Measurements from ENCODE around the gene ABT1.

The ABT1 gene

DNA sequence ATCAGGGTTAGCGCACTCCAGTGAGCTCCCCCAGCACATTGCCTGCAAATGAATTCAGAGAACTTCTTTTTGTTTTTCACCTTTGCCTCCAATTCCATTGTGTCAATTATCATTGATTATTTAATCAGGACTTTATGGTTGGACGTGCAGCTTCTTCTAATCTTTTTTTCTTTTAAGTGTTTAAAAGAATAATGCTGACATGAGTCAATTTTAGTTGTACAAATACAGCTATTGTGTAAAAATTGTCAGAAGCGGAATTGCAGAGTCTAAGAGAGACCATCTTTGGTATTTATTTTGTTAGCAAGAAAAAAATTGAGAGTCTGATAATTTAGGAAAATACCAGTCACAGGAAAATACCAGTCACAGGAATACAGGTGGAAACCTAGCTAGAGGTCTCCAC lies 5.5 kb downstream of the ABT1 start:
- in situ Hi-C loops (cut with MboI; ENCODE audit: low sequenced_read_pairs): no loop called here

DNA sequence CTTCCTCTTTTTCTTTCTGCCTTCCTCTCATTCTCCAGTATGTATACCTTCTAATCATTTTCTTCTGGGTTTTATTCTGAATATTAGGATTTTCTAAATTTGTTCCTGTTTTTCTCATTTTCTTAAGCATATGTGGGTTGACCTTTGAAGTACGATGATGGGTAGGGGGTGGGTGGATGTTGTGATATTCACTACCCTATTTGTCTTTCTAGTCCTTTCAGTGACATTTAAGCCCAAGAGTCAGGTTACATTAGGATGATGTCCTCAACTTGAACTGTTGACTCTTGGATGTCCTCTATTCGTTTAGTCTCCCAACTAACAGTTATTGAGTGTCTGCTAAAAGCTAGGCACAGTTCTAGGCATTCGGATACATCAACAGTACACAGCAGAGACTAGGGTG lies 7.3 kb downstream of the ABT1 start:
- in situ Hi-C loops (cut with MboI; ENCODE audit: low sequenced_read_pairs): no loop called here

DNA sequence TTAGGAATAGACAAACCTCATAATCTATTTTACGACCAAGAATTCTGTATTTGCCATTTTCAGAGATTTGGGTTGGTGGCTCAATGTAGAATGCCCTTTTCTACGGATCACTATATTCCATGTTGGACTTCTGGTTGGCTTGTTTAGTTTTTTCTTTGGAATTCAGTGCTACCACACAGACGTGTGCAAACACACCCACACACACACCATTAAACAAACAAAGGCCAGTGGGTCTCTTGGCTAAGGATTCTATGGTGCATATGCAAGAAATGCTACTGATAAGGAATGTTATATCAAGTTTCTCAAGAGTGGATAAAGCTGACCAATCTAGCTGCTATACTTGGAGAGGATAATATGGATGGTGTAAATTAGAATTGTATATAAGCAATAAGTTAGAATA lies 8.0 kb downstream of the ABT1 start:
- in situ Hi-C loops (cut with MboI; ENCODE audit: low sequenced_read_pairs): no loop called here

DNA sequence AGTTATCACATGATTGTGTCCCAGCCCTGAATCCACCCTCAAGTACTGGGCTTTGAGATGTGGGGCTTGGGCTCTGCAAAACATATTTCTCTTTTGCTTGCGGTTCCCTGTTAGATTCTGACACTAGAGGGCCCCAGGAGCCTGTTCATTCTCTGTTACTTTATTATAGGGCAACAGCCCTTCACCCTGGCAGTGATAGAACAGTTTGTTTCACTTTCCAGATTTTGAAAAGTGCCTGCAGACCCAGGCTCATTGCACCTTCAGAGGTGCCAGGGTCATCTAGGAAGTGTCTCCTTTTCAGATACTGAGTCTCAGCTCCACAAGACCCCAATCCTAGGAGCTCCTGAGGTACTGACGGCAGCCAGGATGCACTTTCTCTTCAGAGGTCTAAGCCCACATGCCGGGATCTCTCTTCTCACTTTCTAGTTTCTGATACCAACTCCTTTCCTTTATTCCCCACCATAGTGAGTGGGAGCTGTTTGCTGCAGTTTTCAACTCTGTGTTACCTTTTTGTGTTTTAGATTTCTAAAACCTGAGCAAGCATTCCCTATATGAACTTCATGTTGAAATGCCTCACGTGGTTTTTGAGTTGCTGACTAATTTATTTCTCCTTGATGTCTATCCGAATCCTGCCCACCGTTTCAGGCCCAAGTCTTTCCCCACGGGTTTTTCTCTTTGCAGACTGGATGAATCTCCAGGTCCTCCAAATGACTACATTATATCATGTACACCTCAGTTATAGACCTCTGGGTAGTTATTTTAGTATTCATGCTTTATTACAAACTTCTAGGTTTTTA lies 10.9 kb downstream of the ABT1 start:
- in situ Hi-C loops (cut with MboI; ENCODE audit: low sequenced_read_pairs): no loop called here

DNA sequence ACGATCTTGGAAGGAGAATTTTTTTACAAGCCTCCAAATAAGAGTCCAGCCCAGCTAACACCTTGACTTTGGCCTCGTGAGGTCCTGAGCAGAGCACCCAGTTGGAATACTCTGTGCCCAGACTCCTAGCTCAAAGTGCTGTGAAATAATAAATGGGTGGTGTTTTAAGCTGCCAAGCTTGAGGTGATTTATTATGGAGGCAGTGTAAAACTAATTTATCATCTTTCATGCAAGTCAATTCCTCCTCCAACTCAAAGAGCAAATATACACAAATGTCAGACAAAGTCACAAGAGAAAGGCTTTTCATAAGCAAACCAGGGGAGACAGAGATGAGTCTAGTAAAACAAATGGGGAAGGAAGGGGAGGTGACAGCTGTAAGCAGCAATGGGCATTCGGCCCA lies 12.7 kb downstream of the ABT1 start:
- in situ Hi-C loops (cut with MboI; ENCODE audit: low sequenced_read_pairs): no loop called here

DNA sequence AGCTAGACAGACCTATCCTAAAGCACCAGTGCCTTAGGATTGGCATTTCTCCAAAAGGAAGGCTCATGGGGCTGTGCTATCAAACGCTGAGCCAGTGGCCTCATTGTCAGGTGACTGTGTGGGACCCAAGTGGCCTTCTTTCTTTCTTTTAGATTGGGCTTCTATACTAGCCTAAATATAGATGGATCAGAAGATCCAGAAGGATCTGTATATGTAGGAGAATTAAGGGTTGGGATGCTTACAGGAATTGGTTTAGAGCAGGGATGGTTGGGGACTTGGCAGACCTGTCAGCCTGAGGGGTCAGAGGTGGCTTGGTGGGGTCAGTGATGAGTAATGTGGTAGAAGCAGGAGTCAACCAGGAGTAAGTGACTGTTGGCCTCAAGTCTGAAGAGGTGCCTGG lies 14.8 kb downstream of the ABT1 start:
- in situ Hi-C loops (cut with MboI; ENCODE audit: low sequenced_read_pairs): no loop called here

DNA sequence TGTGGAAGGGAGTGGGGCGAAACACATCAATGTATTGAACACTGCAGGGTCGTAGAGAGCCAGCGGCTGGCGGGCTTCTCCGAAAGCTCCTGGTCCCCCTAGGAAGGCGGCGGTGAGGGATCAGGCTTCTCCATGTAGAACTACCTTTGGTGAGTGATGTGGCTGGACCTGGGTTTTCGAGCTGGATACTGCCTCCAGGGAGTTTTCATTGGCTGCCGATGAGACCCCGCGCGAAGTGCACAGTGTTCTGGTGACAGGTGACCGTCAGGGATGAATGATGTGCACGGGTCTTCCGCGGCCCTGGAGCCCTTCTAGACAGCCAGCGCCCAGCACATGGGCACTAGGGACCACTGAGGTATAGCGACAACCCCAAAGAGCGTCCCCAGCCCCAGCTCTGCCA lies 16.4 kb downstream of the ABT1 start:
- in situ Hi-C loops (cut with MboI; ENCODE audit: low sequenced_read_pairs): no loop called here

DNA sequence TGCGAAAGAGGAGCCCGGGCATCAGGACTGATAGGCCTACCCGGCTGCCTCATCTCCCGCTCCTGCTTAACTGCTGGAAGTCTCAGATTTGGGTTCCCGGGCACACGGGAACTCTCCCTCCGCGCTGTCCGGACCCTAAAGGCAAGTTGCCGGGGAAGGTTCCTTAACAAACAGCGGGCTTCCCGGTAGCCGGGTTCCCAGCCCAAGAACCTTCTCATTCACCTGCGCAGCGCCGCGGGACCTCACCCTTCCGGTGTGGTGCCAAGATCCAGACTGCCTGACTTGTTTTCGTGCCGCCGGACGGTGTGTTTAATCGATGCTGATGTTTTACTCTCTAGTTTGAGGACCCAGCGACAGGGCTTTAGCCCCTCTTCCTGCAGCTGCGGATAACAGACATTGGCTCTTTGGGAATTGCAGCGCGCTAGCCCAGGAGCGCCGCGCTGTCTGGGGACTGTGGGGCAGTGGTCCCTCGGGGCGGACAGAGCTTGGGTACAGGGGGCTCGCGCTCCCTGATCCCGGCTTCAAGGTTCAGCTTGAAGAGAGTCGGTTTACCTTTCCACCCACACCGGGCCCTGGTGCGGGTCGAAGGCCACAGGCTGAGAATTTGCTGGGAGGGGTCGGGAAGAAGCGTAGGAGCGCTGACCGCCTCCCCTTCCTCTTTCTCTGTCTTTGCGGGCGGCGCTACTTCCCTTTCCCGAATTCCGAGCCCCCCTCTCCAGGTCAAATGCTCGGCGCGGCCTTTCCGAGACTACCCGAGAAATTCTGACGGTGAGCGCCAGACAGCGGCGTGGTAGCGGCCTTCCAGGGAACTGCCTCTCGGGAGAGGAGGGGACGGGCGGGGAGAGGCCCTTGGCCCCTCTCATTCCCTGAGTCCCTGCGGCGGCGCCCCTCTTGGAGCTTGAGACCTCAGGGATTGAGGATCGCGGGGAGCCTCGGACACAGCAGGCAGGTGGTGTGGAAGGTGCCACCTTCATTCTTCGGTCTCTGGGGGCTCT lies 17.2 kb downstream of the ABT1 start:
- in situ Hi-C loops (cut with MboI; ENCODE audit: low sequenced_read_pairs): no loop called here

DNA sequence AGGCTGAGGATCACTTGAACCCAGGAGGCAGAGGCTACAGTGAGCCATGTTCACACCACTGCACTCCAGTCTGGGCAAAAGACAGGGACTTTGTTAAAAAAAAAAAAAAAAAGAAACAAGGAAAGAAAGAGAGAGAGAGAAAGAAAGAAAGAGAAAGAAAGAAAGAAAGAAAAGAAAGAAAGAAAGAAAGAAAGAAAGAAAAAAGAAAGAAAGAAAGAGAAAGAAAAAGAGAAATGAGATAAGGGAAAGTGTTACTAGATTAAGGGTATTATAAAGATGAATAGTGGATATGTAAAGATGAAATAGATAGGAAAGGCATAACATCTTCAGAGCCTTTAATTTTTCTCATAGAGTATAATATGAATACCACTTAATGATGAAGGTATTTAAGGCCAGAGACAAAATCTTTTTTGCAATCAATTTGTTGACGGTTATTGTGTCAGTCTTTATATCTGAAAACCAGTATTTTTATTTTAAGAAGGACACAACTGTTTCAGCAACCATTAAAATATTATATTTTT lies 26.6 kb downstream of the ABT1 start:
- in situ Hi-C loops (cut with MboI; ENCODE audit: low sequenced_read_pairs): no loop called here

DNA sequence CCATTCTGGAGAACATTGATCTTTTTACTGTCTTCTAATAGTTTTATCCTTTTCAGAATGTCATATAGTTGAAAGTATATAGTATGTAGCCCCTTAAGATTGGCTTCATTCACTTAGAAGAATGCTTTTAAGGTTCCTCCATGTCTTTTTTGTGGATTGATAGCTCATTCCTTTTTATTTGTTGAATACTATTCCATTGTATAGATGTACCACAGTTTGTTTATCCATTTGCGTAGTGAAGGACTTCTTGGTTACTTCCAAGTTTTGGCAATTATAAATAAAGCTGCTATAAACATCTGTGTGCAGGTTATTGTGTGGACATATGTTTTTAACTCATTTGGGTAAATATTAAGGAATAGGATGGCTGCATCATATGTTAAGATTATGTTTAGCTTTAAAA lies 27.8 kb downstream of the ABT1 start:
- in situ Hi-C loops (cut with MboI; ENCODE audit: low sequenced_read_pairs): no loop called here

DNA sequence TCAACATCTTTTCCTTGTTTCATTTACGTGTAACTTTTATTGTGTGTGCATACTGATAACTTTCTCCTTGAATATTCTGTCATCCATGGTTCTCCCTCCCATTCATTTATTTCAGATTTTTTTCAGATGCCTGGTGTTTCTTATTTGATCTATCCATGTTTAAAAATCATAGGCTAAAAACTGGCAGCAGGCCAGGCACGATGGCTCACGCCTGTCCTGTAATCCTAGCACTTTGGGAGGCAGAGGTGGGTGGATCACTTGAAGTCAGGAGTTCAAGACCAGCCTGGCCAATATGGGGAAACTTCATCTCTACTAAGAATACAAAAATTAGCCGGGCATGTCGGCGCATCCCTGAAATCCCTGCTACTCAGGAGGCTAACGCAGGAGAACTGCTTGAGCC lies 31.1 kb downstream of the ABT1 start:
- in situ Hi-C loops (cut with MboI; ENCODE audit: low sequenced_read_pairs): no loop called here

DNA sequence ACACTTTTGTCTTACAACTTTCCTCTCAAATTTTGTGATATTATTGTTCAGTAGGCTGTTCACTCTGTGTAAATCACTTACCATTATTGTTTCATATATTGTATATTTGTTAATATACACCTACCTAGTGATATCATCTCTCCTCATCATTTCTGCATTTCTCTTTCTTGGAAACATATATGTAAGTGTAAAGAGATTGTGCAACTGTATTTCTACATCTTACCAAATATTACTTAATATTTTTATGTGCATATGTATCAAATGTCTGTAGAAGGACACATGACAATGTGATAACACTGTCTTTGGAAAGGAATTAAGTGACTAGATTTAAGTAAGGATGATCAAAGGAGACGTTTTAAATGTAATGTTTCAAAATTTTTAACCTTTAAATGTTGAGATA lies 32.6 kb downstream of the ABT1 start:
- in situ Hi-C loops (cut with MboI; ENCODE audit: low sequenced_read_pairs): no loop called here

DNA sequence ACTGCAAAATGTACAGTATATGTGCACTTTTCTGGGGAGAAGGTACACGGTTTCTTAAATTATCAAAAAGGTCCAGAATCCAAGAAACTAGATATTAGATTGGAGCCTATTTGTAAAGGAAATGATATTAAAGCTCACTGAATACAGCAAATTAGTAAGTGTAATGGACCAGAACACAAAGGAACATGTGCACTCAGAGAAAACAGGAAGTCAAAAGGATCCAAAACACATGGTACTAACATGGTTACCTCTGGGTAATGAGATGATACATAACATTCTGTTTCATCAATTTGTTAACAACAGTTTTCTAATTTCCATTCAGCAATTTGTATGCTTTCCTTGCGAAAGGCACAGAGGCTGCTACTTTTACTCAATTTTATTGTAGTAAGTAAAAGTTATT lies 44.1 kb downstream of the ABT1 start:
- in situ Hi-C loops (cut with MboI; ENCODE audit: low sequenced_read_pairs): no loop called here

DNA sequence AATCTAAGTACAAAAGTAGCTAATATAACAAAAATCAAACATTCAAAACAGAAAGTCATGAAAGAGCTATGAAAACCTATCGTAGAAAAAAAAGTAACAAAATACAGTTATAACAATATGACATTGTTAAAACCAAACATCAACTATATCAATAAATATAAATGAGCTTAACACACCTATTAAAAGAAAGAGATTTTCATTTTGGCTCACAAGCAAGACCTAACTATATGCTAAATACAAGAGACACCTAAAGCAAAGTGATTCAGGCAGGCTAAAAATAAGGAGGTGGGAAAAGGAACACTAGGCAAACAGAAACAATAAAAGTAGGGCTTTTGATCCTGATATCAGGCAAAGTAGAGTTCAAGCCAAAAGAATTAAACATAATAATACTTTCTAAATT lies 49.3 kb downstream of the ABT1 start:
- in situ Hi-C loops (cut with MboI; ENCODE audit: low sequenced_read_pairs): no loop called here

All from HL-60/S4 treated with phorbol 12-myristate 13-acetate at 8.2 ng/mL for 4 days and 3 days (cell line).